ENCODE measurements around the gene PRTFDC1. TPM values are rescaled to one million over a fixed set of nuclear protein-coding genes. Genes with fewer than 3 reads are reported as not detected.

The PRTFDC1 gene
- total RNA-seq, 4 donors from 2014 or later: 3.0 to 8.3 (median 4.3) TPM

GRCh38 chr10:24991298-24991697 is 38.9 kb upstream of the PRTFDC1 start:
- intact Hi-C loops (cut with DNase I): loop anchor here (2.0 kb wide), 1 partner anchor 348 kb away; no protein-coding TSS in a partner anchor
- H3K27ac ChIP-seq (replicated peaks in 1 of 4): no peak overlapping the region

GRCh38 chr10:24989867-24990266 is 37.5 kb upstream of the PRTFDC1 start:
- H3K36me3 ChIP-seq: no peaks in the 10 kb centered on the region
- H3K4me3 ChIP-seq: no peak overlapping the region
- peak; percentile 20 to 30 (median 22) for TF ChIP-seq CTCF (IDR thresholded peaks at IDR 0.05)
- TF ChIP-seq POLR2AphosphoS5 (IDR thresholded peaks at IDR 0.05): no peak
- intact Hi-C loops (cut with DNase I): loop anchor here (2.0 kb wide), 1 partner anchor 347 kb away; no protein-coding TSS in a partner anchor
- peaks cover 0 to 3% (median 0%) of the 10 kb centered on the region in 4 donors for H3K27me3 ChIP-seq
- no peak for DNase-seq (ENCODE audit: extremely low spot score)
- H3K27ac ChIP-seq (replicated peaks in 1 of 4): no peak overlapping the region
- no peaks in the 10 kb centered on the region for H3K9me3 ChIP-seq
- H3K4me1 ChIP-seq: peaks cover 0 to 3% (median 0%) of the 10 kb centered on the region in 4 donors
- 15% methylated on average over 1 of the region's 1 CpG for WGBS

More at GRCh38 chr10:24991298-24991697, 38.9 kb upstream of the PRTFDC1 start:
- H3K27me3 ChIP-seq: peaks cover 0 to 3% (median 0%) of the 10 kb centered on the region in 4 donors
- H3K36me3 ChIP-seq: no peaks in the 10 kb centered on the region
- TF ChIP-seq POLR2AphosphoS5 (IDR thresholded peaks at IDR 0.05) (no peak), CTCF (IDR thresholded peaks at IDR 0.05) (no peak), EP300 (IDR thresholded peaks at IDR 0.05) (no peak), POLR2A (IDR thresholded peaks at IDR 0.05; ENCODE audit: low read depth) (no peak)
- WGBS: 95% methylated on average over 13 of the region's 13 CpGs
- H3K4me1 ChIP-seq: no peaks in the 10 kb centered on the region
- no peak for DNase-seq (ENCODE audit: extremely low spot score)
- H3K4me3 ChIP-seq: no peak overlapping the region
- no peaks in the 10 kb centered on the region for H3K9me3 ChIP-seq

GRCh38 chr10:24988831-24989640 is 36.6 kb upstream of the PRTFDC1 start:
- no peak for TF ChIP-seq POLR2A (IDR thresholded peaks at IDR 0.05; ENCODE audit: low read depth)
- no peak for TF ChIP-seq POLR2AphosphoS5 (IDR thresholded peaks at IDR 0.05)
- TF ChIP-seq EP300 (IDR thresholded peaks at IDR 0.05): no peak
- no peak for TF ChIP-seq CTCF (IDR thresholded peaks at IDR 0.05)

GRCh38 chr10:24984906-24985305 is 32.5 kb upstream of the PRTFDC1 start:
- Histone ChIP-seq H3K4me3 (no peak overlapping the region), H3K27me3 (no peaks in the 10 kb centered on the region), H3K36me3 (no peaks in the 10 kb centered on the region), H3K4me1 (peaks cover 0 to 9% (median 0%) of the 10 kb centered on the region in 4 donors), H3K27ac (replicated peaks in 1 of 4) (no peak overlapping the region), H3K9me3 (no peaks in the 10 kb centered on the region)
- intact Hi-C loops (cut with DNase I): no loop called here
- WGBS: 75% methylated on average over 3 of the region's 3 CpGs
- no peak for DNase-seq (ENCODE audit: extremely low spot score)
- TF ChIP-seq CTCF (IDR thresholded peaks at IDR 0.05) (no peak), EP300 (IDR thresholded peaks at IDR 0.05) (no peak), POLR2A (IDR thresholded peaks at IDR 0.05; ENCODE audit: low read depth) (no peak), POLR2AphosphoS5 (IDR thresholded peaks at IDR 0.05) (no peak)

More at GRCh38 chr10:24988831-24989640, 36.6 kb upstream of the PRTFDC1 start:
- H3K9me3 ChIP-seq: no peaks in the 10 kb centered on the region
- H3K4me1 ChIP-seq: peaks cover 0 to 6% (median 0%) of the 10 kb centered on the region in 4 donors
- H3K36me3 ChIP-seq: no peaks in the 10 kb centered on the region
- intact Hi-C loops (cut with DNase I): no loop called here
- peaks cover 0 to 3% (median 0%) of the 10 kb centered on the region in 4 donors for H3K27me3 ChIP-seq
- no peak for DNase-seq (ENCODE audit: extremely low spot score)
- no peak overlapping the region for H3K4me3 ChIP-seq
- H3K27ac ChIP-seq (replicated peaks in 1 of 4): no peak overlapping the region
- WGBS: 68% methylated on average over 12 of the region's 12 CpGs

Measured in esophagus muscularis mucosa (tissue), 4 donors.